NCI-H748 treated with DMSO at 0.1 percent for 48 hours (cell line): Measurements from ENCODE around the gene ILRUN.
"Not testable (repeated sequence)": the region's sequence is repeated elsewhere in the genome, so short reads cannot be mapped to it uniquely, and the experiment has no call there.

ENCODE experiments used
- DNase-seq: peaks from one replicate; lab custom pipeline; 2025; lab: John Stamatoyannopoulos, UW

The ILRUN gene

DNA sequence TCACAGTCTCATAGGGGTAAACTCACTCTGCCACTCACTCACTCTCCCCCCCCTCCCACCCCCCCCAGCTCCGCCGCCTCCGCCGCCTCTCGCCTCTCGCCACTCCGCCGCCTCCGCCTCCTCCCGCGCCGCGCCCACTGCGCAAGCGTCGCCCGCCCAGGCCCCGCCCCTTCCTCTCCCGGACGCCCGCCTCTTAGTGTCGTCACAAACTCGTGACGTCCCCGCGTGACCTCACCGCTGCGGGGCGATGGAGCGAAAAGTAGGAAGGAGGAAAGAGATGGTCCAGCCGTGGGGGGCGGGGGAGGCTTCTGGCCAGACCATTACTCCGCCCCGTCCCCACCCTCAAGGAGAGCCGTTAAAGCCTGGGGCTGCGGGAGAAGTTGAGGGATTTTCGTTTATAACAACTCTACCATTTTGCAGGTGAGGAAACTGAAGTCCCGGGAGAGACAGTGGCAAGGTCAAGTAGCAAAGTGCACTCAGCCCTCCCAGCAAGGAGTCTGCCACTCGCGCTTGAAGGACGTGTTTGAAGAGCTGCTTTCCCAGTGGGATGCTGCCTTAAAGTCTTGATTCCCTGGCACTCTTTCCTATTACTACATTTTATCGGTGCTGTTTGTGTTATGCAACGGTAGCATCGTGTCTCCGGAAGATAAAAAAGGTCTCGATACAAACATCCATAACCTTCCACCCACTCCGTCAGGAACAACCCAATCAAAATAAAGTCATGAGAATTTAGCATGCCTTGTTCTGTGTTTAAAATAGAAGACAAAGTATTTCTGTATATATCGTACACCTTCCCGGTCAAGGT, at the start of gene ILRUN:
ILRUN (minus strand) TSS at position 29 of the 805 bp plus-strand sequence. CDS start 164 bp downstream, outside the sequence.
- DNase-seq: peak; percentile 92

DNA sequence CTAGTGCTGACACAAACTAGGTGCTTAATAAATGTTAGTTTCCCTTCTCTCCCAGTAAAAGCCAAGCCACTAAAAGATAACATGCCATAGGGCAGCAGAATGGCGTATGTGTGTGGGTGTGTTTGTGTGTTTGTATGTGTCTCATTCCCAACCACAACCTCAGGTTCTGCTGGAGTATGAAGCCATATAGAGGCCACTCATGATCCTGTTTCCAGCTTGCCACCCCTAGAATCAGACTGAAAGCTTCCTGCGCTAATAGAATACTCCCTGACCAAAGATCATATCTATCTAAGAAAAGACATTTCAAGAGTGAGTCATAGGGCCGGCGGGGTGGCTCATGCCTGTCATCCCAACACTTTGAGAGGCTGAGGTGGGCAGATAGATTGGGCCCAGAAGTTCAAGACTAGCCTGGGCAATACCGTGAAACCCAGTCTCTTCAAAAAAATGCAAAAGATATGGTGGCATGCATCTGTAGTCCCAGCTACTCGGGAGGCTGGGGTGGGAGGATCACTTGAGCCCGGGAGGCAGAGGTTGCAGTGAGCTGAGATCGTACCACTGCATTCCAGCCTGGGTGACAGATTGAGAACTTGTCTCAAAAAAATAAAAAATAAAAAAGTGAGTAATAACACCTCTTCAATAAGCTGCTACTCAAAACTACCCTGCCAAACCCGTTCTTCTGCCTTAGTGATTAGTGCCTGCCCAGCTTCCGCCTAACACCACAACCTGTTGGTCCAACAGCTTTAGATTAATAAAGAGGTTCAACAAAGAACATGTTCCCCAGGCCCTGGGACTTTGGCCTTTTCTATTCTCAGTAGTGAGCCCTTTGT, 48.9 kb upstream of the ILRUN start:
- peak; percentile 52 for DNase-seq

- DNase-seq: not testable (repeated sequence)
These were observed 47.7 kb upstream of the ILRUN start for GRCh38 chr6:34744294-34744647.

GRCh38 chr6:34743625-34744293, 47.2 kb upstream of the ILRUN start:
- DNase-seq: no peak

DNA sequence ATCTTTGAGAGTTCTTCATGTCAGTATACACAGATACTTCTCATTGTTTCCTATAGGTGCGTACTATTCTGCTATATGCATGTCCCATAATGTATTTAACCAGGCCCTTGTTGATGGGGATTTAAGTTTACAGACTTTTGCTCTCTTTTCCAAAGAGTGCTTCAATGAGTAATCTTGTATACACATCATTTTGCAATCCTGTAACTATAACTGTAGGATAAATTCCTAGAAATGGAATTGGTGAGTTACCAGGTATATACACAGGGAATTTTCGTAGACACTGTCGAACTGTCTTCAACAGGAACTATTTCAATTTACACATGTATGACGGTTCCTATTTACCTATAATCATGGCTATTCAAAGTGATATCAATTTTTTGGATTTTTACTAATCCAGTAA, 45.5 kb upstream of the ILRUN start:
- no peak for DNase-seq

- no peak for DNase-seq
These were observed 40.3 kb upstream of the ILRUN start for GRCh38 chr6:34736823-34737222.

DNA sequence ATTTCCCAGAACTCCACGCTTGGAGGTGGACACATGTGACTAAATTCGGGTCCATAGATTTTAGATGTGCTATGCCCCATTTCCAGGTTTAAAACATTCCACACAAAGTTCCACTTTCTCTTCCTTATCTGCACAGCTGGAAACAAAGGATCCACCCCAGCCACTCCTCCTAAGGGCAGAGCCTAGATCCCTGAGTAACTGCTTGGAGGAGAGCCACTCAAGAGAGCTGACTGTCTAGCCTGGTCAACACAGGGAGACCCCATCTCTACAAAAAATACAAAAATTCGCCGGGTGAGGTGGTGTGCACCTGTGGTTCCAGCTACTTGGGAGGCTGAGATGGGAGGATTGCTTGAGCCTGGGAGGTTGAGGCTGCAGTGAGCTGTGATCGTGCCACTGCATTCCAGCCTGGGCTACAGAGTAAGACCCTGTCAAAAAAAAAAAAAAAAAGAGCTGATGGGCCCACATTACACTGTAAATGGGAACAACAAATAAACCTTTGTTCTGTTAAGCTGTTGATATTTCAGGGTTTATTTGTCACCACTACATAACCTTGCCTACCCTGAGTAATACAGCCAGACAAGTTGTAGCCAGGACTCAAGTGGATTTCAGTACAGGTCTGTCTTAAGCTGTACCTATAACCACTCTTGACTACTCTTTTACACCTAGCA, 35.0 kb upstream of the ILRUN start:
- DNase-seq: no peak

DNA sequence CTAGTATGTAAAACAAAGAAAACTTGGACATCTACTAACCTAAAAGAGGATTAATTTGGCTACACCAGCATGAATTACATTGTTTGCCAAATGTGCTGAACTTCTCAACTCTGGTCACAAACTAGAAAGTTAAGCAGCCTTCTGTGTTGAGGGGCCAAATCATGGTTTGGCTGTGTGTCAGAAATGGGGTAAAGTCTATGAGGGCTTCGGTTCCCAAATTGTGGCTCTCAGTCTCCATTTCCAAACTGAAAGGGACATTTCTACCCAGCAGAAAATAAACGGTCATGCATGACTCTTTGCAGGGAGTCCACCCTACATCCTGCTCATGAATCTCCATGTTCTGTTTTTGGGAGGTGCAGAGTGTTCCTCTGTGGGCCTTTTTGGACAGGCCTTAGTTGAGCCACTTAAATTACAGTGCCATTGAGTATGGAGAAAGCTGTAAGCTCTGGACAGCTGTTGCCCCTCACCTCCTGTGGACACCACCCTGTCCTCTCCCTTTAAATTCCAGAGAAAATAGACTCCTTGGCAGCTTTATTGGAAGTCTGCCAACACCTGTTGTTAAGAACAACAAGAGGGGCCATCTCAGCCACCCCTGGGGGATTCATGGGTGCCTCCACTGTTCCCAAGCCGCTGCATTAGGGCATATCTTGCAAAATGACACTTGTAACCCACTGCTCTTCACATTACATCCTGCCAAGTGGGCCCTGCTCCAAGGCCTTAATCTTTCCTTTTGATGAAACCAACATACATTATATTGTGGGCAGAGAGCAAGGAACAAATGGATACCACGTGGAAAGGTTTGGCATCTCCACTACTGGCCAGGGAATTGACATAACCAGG, 33.3 kb upstream of the ILRUN start:
- no peak for DNase-seq

DNA sequence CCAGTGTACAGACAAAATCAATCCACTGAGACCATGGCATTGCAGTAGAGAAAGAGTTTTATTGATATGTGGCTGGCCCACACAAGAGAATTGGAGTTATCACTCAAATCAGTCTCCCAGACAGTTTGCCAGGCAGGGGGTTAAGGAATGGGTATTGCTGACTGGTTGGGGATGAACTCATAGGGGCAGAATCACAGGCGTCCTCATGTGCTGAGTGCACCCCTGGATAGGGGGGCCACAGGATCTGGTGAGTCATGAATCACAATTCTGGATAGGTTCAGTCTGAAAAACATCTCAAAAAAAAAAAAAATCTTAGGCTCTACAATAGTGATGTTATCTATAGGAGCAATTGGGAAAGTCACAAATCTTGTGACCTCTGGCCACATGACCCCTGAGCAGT, 29.5 kb upstream of the ILRUN start:
- DNase-seq: no peak

- no peak for DNase-seq
These were observed 26.6 kb upstream of the ILRUN start for GRCh38 chr6:34723203-34723602.

GRCh38 chr6:34722451-34722850, 25.9 kb upstream of the ILRUN start:
- DNase-seq: no peak

DNA sequence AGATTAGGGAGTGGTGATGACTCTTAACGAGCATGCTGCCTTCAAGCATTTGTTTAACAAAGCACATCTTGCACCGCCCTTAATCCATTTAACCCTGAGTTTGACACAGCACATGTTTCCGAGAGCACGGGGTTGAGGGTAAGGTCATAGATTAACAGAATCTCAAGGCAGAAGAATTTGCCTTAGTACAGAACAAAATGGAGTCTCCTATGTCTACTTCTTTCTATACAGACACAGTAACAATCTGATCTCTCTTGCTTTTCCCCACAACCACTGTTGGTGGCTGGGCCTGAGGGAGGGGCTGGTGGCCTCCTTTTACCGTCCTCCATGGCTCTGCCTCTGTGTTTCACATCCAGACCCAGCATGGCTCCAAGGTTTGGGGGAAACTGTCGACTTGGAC, 23.6 kb upstream of the ILRUN start:
- not testable (repeated sequence) for DNase-seq

DNA sequence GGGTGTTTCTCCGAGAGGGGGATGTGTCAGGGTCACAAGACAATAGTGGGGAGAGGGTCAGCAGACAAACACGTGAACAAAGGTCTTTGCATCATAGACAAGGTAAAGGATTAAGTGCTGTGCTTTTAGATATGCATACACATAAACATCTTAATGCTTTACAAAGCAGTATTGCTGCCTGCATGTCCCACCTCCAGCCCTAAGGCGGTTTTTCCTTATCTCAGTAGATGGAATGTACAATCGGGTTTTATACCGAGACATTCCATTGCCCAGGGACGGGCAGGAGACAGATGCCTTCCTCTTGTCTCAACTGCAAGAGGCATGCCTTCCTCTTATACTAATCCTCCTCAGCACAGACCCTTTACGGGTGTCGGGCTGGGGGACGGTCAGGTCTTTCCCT, 23.1 kb upstream of the ILRUN start:
- DNase-seq: not testable (repeated sequence)

- DNase-seq: no peak
These were observed 22.4 kb upstream of the ILRUN start for GRCh38 chr6:34718976-34719375.

GRCh38 chr6:34717466-34717865, 20.9 kb upstream of the ILRUN start:
- DNase-seq: no peak

DNA sequence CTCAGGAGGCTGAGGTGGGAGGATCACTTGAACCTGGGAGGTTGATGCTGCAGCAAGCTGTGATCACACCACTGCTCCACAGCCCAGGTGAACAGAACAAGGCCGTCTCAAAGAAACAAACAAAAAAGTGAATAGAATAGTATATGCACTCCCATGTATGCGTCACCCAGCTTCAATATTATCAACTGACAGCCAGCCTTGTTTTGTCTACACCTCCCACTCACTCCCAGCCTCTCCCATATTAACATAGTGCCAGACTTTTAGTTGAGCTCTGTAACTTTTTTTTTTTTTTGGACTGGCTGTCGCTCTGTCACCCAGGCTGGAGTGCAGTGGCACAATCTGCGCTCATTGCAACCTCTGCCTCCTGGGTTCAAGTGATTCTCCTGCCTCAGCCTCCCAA, 18.1 kb upstream of the ILRUN start:
- DNase-seq: no peak

DNA sequence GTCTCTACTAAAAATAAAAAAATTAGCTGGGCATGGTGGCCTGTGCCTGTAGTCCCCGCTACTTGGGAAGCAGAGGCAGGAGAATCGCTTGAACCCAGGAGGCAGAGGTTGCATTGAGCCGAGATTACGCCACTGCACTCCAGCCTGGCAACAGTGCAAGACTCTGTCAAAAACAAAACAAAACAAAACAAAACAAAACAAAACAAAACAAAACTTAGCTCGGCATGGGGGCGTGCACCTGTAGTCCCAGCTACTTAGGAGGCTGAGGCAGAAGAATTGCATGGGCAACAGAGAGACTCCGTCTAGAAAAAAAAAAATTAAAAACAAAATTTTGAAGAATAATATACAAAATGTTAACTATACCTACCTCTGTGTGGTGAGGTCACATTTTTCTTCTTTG, 16.3 kb upstream of the ILRUN start:
- DNase-seq: not testable (repeated sequence)

DNA sequence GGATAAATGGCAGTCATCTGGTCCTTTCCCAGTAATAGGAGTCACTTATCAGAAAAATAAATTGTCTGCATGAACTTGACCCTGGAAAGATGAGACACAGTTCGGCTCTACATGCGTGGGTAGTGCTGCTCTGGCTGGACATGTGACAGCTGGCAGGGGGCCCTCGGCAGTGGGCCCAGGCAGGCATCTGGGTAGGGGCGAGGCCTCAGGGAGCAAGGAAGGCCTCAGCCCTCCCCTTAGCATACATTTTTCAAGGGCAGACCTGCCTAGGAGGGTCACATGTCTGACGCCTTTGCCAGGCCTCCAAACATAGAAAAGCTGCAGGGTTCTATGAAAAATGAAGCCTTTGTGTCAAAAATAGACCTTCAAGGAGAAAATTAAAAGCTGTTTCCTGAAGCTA, 12.8 kb upstream of the ILRUN start:
- no peak for DNase-seq

- DNase-seq: no peak
These were observed 8.7 kb upstream of the ILRUN start for GRCh38 chr6:34705241-34705640.

GRCh38 chr6:34701199-34701598, 4.6 kb upstream of the ILRUN start:
- DNase-seq: no peak

DNA sequence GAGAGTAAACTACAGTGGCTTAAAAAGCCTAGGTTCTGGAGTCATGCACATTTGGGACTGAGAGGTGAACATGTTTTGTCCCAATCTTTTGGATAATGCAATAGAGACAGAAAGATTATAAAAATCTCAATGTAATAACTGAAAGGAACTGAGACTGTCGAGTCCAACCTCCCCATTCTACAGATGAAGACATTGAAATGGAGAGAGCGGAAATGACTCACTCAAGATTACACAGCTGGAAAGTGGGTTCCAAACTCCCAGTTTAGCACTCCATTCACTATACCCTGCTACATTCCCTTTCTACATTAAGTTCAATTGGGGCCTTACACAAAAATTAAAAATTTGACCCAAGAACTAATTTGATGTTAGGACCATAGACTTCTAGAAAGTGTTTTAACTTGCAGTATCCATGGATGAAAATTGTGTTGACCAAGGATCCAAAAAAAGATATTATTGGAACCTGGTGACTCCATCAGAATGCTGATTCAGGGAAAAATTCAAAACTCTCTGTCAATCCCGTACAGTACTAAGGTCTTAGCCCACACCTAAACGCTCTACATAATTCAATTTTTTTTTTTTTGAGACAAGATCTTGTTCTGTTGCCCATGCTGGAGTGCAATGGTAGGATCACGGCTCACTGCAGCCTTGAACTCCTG, 1.5 kb upstream of the ILRUN start:
- DNase-seq: no peak
